Skeletal muscle satellite cell (primary cell): Measurements from ENCODE around the gene HOXB4.

Experiments used
- H3K27me3 ChIP-seq: 2 replicates; pipeline ENCODE4 v1.7.0; 2013; ENCODE audit warnings: low read length; ENCODE audit not compliant: control insufficient read depth, insufficient read depth
- H3K36me3 ChIP-seq: 2 replicates; pipeline ENCODE4 v1.7.0; 2013; ENCODE audit warnings: mild to moderate bottlenecking, control low read depth, low read length; ENCODE audit not compliant: insufficient read depth
- H3K4me1 ChIP-seq: 2 replicates; pipeline ENCODE4 v1.7.0; 2013; ENCODE audit warnings: low read length; ENCODE audit not compliant: control insufficient read depth, insufficient read depth
- H3K4me2 ChIP-seq: 2 replicates; pipeline ENCODE4 v1.7.0; 2013; ENCODE audit warnings: mild to moderate bottlenecking, low read length
- H3K4me3 ChIP-seq: 2 replicates; pipeline ENCODE4 v1.7.0; 2013; ENCODE audit warnings: low read length
- H3K9ac ChIP-seq: 2 replicates; pipeline ENCODE4 v1.7.0; 2013; ENCODE audit warnings: mild to moderate bottlenecking, low read depth, low read length, moderate library complexity
- H3K9me3 ChIP-seq: replicated peaks from 2 replicates; pipeline ENCODE4 v1.7.0; 2013; ENCODE audit warnings: mild to moderate bottlenecking, control low read depth, low read length

Gene HOXB4

DNA sequence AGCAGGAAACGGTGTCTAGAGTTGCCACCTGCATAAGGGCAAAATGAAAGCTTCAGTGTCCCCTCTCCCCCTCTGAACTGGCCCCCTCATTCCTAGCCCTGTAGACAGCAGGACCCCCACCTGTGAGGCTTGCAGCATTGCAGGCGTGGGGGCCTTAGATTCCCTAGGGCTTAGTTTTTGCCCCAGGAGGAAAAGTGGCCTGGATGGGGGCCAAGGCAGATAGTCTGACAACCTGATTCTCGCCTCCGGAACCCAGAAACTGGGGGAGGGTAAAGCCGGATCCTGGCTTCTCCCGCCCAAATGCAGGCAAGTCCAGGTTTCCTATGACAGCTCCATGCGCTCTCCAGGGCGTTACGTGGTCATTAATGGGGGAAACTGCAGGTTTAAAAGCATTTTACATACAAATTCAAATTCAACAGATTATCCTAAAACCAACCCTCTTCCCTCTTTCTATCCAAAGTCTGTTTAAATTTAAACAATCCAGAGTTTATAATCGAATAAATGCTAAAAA lies 27.3 kb upstream of the HOXB4 start:
- Histone ChIP-seq H3K9me3 (no peaks in the 10 kb centered on the region), H3K4me3 (peak overlapping the region; percentile 91), H3K4me1 (peaks cover 20% of the 10 kb centered on the region), H3K9ac (peak overlapping the region; percentile 88), H3K27me3 (no peaks in the 10 kb centered on the region), H3K4me2 (peak overlapping the region; percentile 81), H3K36me3 (no peaks in the 10 kb centered on the region)

DNA sequence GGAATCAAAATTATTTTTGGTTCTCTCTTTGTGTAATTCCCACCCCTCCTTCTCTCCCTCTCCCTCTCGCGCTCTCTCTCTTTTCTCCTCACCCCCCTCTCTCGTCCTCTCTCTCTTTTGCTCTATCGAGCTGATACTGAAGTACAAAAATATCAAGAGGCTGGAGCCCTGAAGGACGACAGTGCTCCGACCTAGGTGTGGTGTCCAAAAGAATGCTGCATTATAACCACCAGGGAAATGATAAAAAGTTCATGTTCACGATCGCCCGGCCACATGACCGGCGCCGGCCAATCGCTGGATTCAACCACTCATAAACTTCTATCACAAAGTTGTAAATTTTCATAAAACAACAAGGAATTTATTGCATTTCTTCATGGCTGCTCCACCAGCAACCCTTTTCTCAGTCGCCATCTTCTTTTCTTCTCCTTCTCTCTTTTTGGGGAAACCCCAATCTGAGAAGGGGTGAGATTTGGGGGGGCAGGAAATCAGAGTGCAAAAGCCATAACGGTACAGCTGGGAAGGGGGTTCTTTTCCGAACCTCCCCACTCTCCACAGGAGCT lies 26.7 kb upstream of the HOXB4 start, which contains the start of gene HOXB6:
HOXB6 (minus strand) TSS at position 217 of the 560 bp plus-strand sequence. CDS start 6,836 bp downstream, outside the sequence.
- Histone ChIP-seq H3K36me3 (no peaks in the 10 kb centered on the region), H3K9me3 (no peaks in the 10 kb centered on the region), H3K9ac (peak within 1 kb of the TSS; percentile 88), H3K4me1 (peaks cover 19% of the 10 kb centered on the region), H3K4me2 (peak within 1 kb of the TSS; percentile 81), H3K27me3 (no peaks in the 10 kb centered on the region), H3K4me3 (peak within 1 kb of the TSS; percentile 91)

DNA sequence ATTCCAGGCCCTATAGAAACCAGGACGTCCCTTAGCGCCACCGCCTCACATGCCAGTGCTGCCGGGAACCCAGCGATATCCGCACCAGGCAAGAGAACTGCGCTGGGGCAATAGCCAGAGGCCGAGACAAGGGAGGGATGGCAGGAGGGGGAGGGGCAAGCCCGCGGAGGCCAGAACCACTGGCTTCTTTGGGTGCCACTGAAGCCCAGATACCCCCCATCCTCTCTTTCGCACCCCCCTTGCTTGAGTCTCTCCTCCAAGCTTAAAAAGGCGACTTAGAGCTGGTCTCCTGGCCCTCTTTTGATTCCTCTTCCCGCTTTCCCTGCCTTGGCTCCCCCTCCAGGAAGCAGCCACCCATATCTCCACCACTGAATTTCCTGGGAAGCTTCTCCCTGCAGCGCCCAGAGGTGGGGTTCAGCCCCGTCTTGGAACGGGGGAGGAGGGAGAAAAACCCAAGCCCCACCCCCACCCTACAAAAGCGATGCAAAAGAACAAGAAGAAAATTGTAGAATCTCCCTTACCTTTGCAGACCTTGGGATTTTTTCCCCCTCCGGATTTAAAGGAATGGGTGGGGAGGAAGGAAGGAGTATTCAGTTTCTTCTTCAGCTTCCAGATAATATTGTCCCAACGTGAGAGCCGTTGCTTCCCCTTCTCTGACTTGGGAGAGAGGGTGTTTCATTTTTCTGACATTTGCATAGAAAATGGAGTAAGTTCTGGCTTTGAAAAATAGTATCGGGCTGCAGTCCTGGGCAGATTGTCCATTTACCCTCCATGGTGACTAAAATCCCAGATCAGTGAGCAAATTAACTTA lies 26.0 kb upstream of the HOXB4 start:
- H3K9me3 ChIP-seq = no peaks in the 10 kb centered on the region
- peaks cover 15% of the 10 kb centered on the region for H3K4me1 ChIP-seq
- peak overlapping the region; percentile 81 for H3K4me2 ChIP-seq
- H3K9ac ChIP-seq = peak overlapping the region; percentile 88
- no peaks in the 10 kb centered on the region for H3K27me3 ChIP-seq
- H3K4me3 ChIP-seq = peak overlapping the region; percentile 91
- H3K36me3 ChIP-seq = no peaks in the 10 kb centered on the region

DNA sequence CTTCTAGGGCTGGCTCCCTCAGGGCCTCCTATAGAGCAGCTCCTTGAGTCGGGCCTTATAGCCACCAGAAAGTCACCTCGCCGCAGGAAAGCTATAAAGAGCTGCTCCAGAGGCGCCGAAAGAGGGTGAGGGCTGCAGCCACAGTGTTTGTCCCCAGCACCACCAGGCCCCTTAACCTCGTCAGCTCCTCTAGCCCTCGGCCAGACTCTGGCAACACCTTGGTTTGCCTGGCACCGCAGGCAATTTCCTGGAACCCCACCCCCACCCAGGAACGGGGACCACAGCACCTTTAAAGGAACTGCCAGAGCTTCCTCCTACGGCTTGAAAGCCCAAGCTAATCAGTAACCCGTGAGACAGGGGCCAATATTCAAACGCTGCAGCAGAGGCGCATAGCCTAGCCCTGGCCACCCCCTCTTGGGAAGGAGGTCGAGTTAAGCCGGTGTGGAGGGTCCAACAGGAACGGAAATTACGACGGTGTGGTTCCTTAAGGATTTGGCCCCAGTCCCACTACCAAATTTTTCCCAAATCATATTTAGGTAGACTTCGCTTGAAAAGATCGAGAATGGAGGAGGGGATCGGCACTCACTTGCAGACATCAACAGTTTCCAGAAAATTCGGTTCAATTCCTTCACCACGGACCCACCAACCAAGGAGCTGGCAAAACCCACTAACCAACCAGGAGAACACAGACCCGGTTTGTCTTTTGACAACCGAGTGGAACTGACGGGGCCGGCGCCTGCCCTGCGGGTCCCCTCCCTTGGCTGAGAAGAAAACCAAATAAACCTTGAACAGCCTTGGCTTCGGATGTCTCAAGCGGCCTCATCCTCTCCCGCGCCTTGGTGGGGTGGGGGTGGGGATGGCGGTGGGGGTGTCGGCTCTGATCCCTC lies 23.6 kb upstream of the HOXB4 start:
- H3K4me2 ChIP-seq = peak overlapping the region; percentile 81
- H3K9me3 ChIP-seq = no peaks in the 10 kb centered on the region
- H3K4me3 ChIP-seq = peak overlapping the region; percentile 91
- no peaks in the 10 kb centered on the region for H3K36me3 ChIP-seq
- no peaks in the 10 kb centered on the region for H3K27me3 ChIP-seq
- peaks cover 27% of the 10 kb centered on the region for H3K4me1 ChIP-seq
- H3K9ac ChIP-seq = peak overlapping the region; percentile 42

DNA sequence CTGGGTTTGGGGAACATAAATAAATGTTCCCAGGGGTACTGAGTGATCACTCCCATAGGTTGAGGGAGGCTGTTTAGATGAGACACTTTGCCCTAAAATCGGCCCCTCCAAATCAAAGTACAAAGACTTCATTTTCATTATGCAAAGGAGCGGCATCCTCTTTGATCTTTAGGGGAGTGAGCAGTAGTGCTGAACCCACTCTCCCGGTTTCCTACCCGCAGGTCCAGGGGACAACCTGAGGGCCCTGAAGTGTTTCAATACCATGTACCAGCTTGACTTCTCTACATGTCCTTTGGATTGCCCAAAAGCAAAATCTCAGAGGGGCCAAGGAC lies 23.0 kb upstream of the HOXB4 start:
- Histone ChIP-seq H3K4me1 (peaks cover 29% of the 10 kb centered on the region), H3K4me2 (peak overlapping the region; percentile 81), H3K9me3 (no peaks in the 10 kb centered on the region), H3K36me3 (no peaks in the 10 kb centered on the region), H3K27me3 (no peaks in the 10 kb centered on the region), H3K9ac (no peak overlapping the region), H3K4me3 (no peak overlapping the region)

DNA sequence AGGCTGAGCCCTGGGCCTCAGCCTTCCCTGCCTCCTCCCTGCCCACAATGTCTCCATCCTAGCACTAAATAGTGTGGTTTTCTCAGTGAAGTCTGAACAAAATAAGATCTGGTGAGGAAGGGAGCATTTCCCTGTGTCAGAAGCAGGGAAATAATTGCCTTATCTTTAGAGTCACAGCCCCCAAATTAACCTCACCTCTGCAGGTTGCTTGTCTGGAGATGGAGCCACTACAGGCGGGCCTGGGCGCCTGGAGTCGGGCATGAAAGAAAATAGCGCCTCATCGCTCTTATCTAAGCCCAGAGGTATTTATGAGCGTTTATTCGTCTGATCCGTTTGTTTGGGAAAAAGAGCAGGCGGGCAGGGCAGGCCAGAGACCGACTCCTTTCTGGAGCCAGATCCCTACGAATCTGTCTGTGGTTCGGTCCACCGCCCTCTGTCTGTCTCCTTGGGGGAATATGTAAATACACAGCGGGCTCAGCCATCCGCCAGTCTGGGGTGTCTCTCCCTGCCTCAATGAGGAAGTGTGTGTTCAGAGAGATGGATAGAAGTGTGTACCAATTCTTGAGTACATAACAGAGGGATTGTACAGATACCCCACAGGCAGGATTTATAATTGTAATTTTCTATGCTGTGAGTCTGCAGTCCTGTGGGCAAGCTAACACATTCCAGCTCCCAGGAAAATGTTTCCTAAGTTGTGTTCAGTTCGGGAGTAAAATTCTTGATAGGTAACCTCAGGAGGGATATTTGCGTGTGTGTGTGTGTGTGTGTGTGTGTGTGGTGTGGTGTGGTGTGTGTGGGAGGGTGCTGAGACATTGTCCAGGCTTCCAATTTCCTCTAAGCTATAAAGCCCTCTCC lies 22.3 kb upstream of the HOXB4 start:
- no peaks in the 10 kb centered on the region for H3K36me3 ChIP-seq
- H3K27me3 ChIP-seq = no peaks in the 10 kb centered on the region
- H3K4me3 ChIP-seq = no peak overlapping the region
- H3K4me1 ChIP-seq = peaks cover 28% of the 10 kb centered on the region
- H3K4me2 ChIP-seq = no peak overlapping the region
- H3K9me3 ChIP-seq = no peaks in the 10 kb centered on the region
- H3K9ac ChIP-seq = no peak overlapping the region

DNA sequence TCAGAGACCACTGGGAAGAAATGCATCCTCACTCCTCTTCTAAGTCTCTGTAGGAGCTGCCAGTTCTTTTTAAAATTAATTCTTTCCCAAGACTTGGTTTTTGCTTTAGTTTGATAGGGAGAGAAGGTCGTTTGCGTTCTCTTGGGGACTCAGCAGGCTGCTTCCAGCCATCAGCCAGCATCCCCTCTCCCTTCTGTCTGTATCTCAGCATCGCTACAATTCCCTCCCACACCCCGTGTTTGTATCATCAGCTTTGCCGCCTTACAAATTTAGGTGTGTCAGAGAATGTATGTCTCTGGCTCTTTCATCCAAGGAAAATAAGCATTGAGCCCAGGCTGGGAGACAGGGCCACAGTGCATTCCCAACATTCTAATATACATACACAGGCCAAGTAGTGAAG lies 21.2 kb upstream of the HOXB4 start:
- no peak overlapping the region for H3K4me3 ChIP-seq
- H3K27me3 ChIP-seq = no peaks in the 10 kb centered on the region
- H3K4me1 ChIP-seq = peaks cover 22% of the 10 kb centered on the region

DNA sequence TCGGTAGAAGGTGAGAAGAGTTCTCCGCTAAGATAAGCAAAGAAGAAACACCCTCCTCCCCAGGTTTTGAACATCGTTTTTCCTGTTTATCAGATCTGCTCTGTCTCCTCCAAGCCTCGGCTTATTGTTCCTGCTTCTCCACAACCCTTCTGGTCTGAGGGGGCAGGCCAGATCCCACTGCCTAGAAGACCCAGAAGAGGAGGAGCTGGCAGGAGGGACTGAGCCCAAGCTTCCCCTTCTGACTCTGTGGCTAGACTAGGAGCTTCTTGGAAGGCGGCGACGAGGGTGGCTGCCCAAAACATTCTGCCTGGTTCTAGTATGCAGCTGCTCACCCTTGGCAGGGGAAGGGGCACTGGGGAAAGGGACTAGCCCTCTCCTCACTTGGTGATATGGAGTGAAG lies 20.6 kb upstream of the HOXB4 start:
- H3K36me3 ChIP-seq = no peaks in the 10 kb centered on the region
- H3K9me3 ChIP-seq = no peaks in the 10 kb centered on the region
- peak overlapping the region; percentile 82 for H3K4me3 ChIP-seq
- H3K4me1 ChIP-seq = peaks cover 22% of the 10 kb centered on the region
- peak overlapping the region; percentile 89 for H3K9ac ChIP-seq
- peak overlapping the region; percentile 97 for H3K4me2 ChIP-seq
- no peaks in the 10 kb centered on the region for H3K27me3 ChIP-seq

More for the DNA sequence above, 21.2 kb upstream of the HOXB4 start:
- H3K4me2 ChIP-seq = no peak overlapping the region
- H3K36me3 ChIP-seq = no peaks in the 10 kb centered on the region
- no peaks in the 10 kb centered on the region for H3K9me3 ChIP-seq
- no peak overlapping the region for H3K9ac ChIP-seq

DNA sequence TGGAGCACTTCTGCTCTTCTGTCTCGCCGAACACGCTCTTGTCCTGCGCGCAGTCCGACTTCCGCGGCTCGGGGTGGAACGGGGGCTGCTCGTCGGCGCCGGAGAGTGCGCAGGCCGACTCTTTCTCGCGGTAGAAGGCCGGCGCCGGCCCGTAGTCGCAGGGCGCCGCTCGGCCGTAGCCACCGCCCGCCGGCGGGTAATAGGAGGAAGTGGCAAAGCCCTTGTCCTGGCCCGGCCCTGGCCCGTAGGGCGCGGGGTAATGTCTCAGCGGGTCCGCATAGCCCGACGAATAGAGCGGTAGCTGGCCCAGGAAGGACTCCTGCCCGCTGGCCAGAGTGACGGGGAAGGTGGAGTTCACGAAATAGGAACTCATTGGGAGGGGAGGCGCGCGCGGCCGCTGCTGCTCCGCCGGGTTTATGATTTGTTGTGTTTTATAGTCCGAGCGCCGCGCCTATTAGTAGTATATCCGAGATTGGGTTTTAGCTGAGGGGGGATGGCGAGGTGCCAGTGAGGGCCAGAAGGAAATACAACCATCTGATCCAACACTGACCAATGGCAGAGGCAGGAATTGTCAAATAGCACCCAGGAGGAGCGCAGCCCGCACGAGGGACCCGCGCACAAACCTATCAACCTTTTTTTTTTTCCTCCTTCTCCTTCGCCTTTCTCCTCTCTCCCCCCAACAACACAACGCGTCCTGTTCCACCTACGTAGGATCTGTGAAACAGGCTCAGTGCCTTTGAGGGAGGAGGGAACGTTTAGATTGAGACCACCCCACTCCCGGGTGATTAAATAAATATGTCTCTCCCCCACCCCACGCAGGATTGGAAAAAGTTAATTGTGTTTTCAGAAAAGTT lies 19.9 kb upstream of the HOXB4 start:
- peak overlapping the region; percentile 89 for H3K9ac ChIP-seq
- no peaks in the 10 kb centered on the region for H3K9me3 ChIP-seq
- H3K36me3 ChIP-seq = no peaks in the 10 kb centered on the region
- H3K27me3 ChIP-seq = no peaks in the 10 kb centered on the region
- H3K4me3 ChIP-seq = peak overlapping the region; percentile 82
- H3K4me2 ChIP-seq = peak overlapping the region; percentile 97
- H3K4me1 ChIP-seq = peaks cover 28% of the 10 kb centered on the region

DNA sequence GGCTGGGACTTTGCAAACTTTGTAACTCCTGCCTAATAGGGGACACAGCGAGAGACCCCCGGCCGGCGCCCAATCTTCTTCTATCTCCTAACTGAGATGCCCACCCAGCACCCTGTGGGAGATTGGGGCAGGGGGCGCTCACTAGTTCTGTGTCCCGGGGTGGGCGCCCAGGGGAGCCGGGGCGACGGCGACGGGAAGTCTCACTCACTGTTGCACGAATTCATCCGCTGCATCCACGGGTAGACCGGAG lies 19.3 kb upstream of the HOXB4 start:
- no peaks in the 10 kb centered on the region for H3K9me3 ChIP-seq
- H3K4me2 ChIP-seq = peak overlapping the region; percentile 97
- peak overlapping the region; percentile 82 for H3K4me3 ChIP-seq
- H3K4me1 ChIP-seq = peaks cover 29% of the 10 kb centered on the region
- peak overlapping the region; percentile 89 for H3K9ac ChIP-seq
- no peaks in the 10 kb centered on the region for H3K36me3 ChIP-seq
- H3K27me3 ChIP-seq = no peaks in the 10 kb centered on the region
